DOHH2 (cell line): Measurements from ENCODE around the gene SMIM17.

Source experiments
- H3F3A ChIP-seq: fragments of 200-600 bp; sonication (generic), shearing (Covaris generic); 2 replicates; pipeline ENCODE4 v1.6.0; 2016; ENCODE audit warnings: antibody characterized with exemption, mild to moderate bottlenecking; ENCODE audit not compliant: control insufficient read depth, insufficient read depth
- H3K27ac ChIP-seq: fragments of 200-600 bp; sonication (generic); 2 replicates; pipeline ENCODE4 v1.5.1; 2014; ENCODE audit warnings: low read depth, mild to moderate bottlenecking, low read length, moderate library complexity
- H3K27me3 ChIP-seq: fragments of 200-600 bp; sonication (generic); 2 replicates; pipeline ENCODE4 v1.6.1; 2014; ENCODE audit warnings: mild to moderate bottlenecking, low read length, mixed read lengths; ENCODE audit not compliant: control insufficient read depth
- H3K36me3 ChIP-seq: fragments of 200-600 bp; sonication (generic); 2 replicates; pipeline ENCODE4 v1.6.1; 2014; ENCODE audit warnings: mild to moderate bottlenecking, low read length, moderate library complexity, mixed read lengths; ENCODE audit not compliant: control insufficient read depth
- H3K4me1 ChIP-seq: fragments of 200-600 bp; sonication (generic); 2 replicates; pipeline ENCODE4 v1.6.1; 2014; ENCODE audit warnings: mild to moderate bottlenecking, low read length, mixed read lengths; ENCODE audit not compliant: control insufficient read depth
- H3K4me2 ChIP-seq: fragments of 200-600 bp; sonication (generic); 2 replicates; pipeline ENCODE4 v1.6.0; 2014; ENCODE audit warnings: mild to moderate bottlenecking, low read length, moderate library complexity
- H3K4me3 ChIP-seq: fragments of 200-600 bp; sonication (generic); 2 replicates; pipeline ENCODE4 v1.5.1; 2014; ENCODE audit warnings: mild to moderate bottlenecking, low read length, mixed read lengths
- H3K79me2 ChIP-seq: fragments of 200-600 bp; sonication (generic); 2 replicates; pipeline ENCODE4 v1.6.1; 2014; ENCODE audit warnings: mild to moderate bottlenecking, low read length, mixed read lengths; ENCODE audit not compliant: control insufficient read depth
- H3K9me2 ChIP-seq: fragments of 200-600 bp; sonication (generic); replicated peaks from 2 replicates; pipeline ENCODE4 v1.6.1; 2014; ENCODE audit warnings: mild to moderate bottlenecking, low read length, mixed read lengths; ENCODE audit not compliant: control insufficient read depth
- H3K9me3 ChIP-seq: fragments of 200-600 bp; sonication (generic); 2 replicates; pipeline ENCODE4 v1.6.1; 2014; ENCODE audit warnings: antibody characterized with exemption, low read length, mixed read lengths; ENCODE audit not compliant: control insufficient read depth, insufficient read depth
- H4K20me1 ChIP-seq: fragments of 200-600 bp; sonication (generic); 2 replicates; pipeline ENCODE4 v1.6.0; 2014; ENCODE audit warnings: low read depth, mild to moderate bottlenecking, antibody characterized with exemption, low read length, moderate library complexity; ENCODE audit not compliant: control insufficient read depth, insufficient read depth
- CTCF ChIP-seq: fragments of 200-600 bp; sonication (generic); IDR thresholded peaks from one replicate; pipeline ENCODE4 v1.5.1; 2014; ENCODE audit warnings: antibody characterized with exemption, mild to moderate bottlenecking, low read depth, low read length; ENCODE audit not compliant: poor library complexity, severe bottlenecking
- EZH2phosphoT487 ChIP-seq: fragments of 200-600 bp; sonication (generic); IDR thresholded peaks from 2 replicates; pipeline ENCODE4 v1.6.1; 2017; ENCODE audit warnings: borderline replicate concordance, mild to moderate bottlenecking, antibody characterized with exemption, low read length, moderate library complexity, mixed read lengths

The SMIM17 gene

DNA sequence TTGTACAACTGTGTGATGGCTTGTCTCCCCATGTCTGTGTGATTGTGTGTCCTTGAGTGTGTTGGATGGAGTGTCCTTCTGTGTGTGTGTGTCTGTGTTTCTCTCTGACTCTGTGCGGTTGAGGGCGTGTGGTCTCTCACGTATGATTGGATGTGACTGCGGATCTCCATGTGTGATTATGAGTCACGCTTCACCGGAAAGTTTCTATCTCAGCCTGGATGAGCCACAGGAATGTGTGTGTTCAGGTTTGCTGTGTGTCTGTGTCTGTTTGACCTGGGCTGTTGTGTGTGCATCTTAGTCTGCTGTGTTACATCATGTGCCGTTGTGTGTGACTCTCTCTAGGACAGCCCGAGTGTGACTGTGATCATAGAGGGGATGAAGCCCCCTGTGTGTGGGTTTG, 44.1 kb downstream of the SMIM17 start:
- Histone ChIP-seq H3F3A (no peaks in the 10 kb centered on the region), H3K4me2 (no peak overlapping the region), H3K27me3 (no peaks in the 10 kb centered on the region), H3K9me3 (peaks cover 8% of the 10 kb centered on the region; the same call in 1 of the 2 replicates), H3K9me2 (no peaks in the 10 kb centered on the region), H4K20me1 (no peaks in the 10 kb centered on the region), H3K79me2 (no peaks in the 10 kb centered on the region), H3K36me3 (no peaks in the 10 kb centered on the region), H3K27ac (no peak overlapping the region), H3K4me3 (no peak overlapping the region), H3K4me1 (no peaks in the 10 kb centered on the region)
- TF ChIP-seq CTCF (no peak), EZH2phosphoT487 (no peak)

DNA sequence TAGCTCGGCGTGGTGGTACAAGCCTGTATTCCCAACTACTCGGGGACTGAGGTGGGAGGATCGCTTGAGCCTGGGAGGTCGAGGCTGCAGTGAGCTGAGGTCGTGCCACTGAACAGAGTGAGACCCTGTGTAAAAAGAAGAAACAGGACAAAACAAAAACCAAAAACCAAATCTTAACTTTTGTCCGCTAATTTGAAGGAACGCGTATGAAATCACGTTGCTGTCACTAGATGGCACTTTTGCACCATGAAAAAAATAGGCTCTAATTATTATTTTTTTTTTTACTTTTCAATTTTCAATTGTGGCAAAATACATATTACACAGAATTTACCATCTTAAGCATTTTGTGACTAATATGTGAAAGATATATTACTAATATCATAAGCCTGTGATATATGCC, 46.2 kb downstream of the SMIM17 start:
- Histone ChIP-seq H3F3A (no peaks in the 10 kb centered on the region), H3K4me1 (no peaks in the 10 kb centered on the region), H3K9me3 (peaks cover 8% of the 10 kb centered on the region; the same call in 1 of the 2 replicates), H4K20me1 (no peaks in the 10 kb centered on the region), H3K36me3 (no peaks in the 10 kb centered on the region), H3K9me2 (no peaks in the 10 kb centered on the region), H3K27ac (no peak overlapping the region), H3K4me2 (no peak overlapping the region), H3K79me2 (no peaks in the 10 kb centered on the region), H3K4me3 (no peak overlapping the region), H3K27me3 (no peaks in the 10 kb centered on the region)
- TF ChIP-seq CTCF (no peak), EZH2phosphoT487 (no peak)

GRCh38 chr19:56690670-56691069, 47.7 kb downstream of the SMIM17 start:
- Histone ChIP-seq H3K4me2 (no peak overlapping the region), H4K20me1 (no peaks in the 10 kb centered on the region), H3K36me3 (no peaks in the 10 kb centered on the region), H3K4me1 (no peaks in the 10 kb centered on the region), H3K27me3 (no peaks in the 10 kb centered on the region), H3F3A (no peaks in the 10 kb centered on the region), H3K27ac (no peak overlapping the region), H3K9me3 (peaks cover 8% of the 10 kb centered on the region; the same call in 1 of the 2 replicates), H3K79me2 (no peaks in the 10 kb centered on the region), H3K9me2 (no peaks in the 10 kb centered on the region), H3K4me3 (no peak overlapping the region)
- TF ChIP-seq EZH2phosphoT487: no peak
- no peak for TF ChIP-seq CTCF
